Breast epithelium (tissue), 3 donors: ENCODE data around the gene PLPPR3.

Experiments
- CTCF ChIP-seq, 3 donors: fragments of 450-650 bp; IDR thresholded peaks; one replicate each; pipeline ENCODE4 v1.5.1; 2016 to 2017; ENCODE audit warnings: antibody characterized with exemption in 3 of 3, mild to moderate bottlenecking in 3 of 3, moderate library complexity in 3 of 3
- POLR2A ChIP-seq: fragments of 450-650 bp; IDR thresholded peaks from one replicate; pipeline ENCODE4 v1.6.1; 2016; ENCODE audit warnings: antibody characterized with exemption, mild to moderate bottlenecking, moderate library complexity
- POLR2AphosphoS5 ChIP-seq, 3 donors: sonication (generic); formaldehyde crosslinking; IDR thresholded peaks; one replicate each; pipeline ENCODE4 v1.6.1; 2017; ENCODE audit warnings: antibody characterized with exemption in 3 of 3

GRCh38 chr19:771332-771785 lies 50.4 kb downstream of the PLPPR3 start:
- TF ChIP-seq POLR2A (no peak), CTCF (IDR thresholded peaks at IDR 0.05) (peak in 1 of 3 donors; percentile 25), POLR2AphosphoS5 (IDR thresholded peaks at IDR 0.05) (no peak)
